HepG2 (cell line): ENCODE results near the gene ESPNL. TPM values are rescaled to one million over a fixed set of nuclear protein-coding genes. Genes with fewer than 3 reads are reported as not detected.

ENCODE experiments used
- ATAC-seq: fragments of 200-7000 bp; cut with Tn5 transposase; 3 replicates; pipeline ENCODE4 v1.9.1; 2020; ENCODE audit warnings: mild to moderate bottlenecking, moderate library complexity
- BruUV-seq: library from RNA; stranded (reverse); fragments of 400-500 nt; replicated peaks from 2 replicates; lab custom pipeline; 2021; lab: Mats Ljungman, UMichigan
- CTCF ChIA-PET: fragments of 300-600 bp; formaldehyde crosslinking; extraction: SDS; loops from one replicate; lab custom pipeline; 2021; ENCODE audit warnings: low total read pairs, inconsistent platforms, low intra/inter-chr PET ratio; lab: Yijun Ruan, JAX
- POLR2A ChIA-PET: fragments of 350-600 bp; sonication (Branson Sonifier 250); formaldehyde crosslinking; loops from one replicate; lab custom pipeline; 2020; ENCODE audit warnings: antibody characterized with exemption, inconsistent platforms; lab: Yijun Ruan, JAX
- DNase-seq: peaks from one replicate; pipeline ENCODE4 v3.0.0-alpha.2; 2015; ENCODE audit warnings: low spot score
- FAIRE-seq: peaks from 3 replicates; lab custom pipeline; 2011; peaks lifted over from hg19 to GRCh38; lab: Jason Lieb, UNC
- H2AFZ ChIP-seq: one replicate; pipeline ENCODE4 v1.6.1; 2011; ENCODE audit warnings: low read length, inconsistent platforms
- H3K27ac ChIP-seq: fragments of 300-600 bp; 3 replicates; pipeline ENCODE4 v1.8.0; 2011; ENCODE audit warnings: mixed run types, mild to moderate bottlenecking, mixed read lengths, low read length, inconsistent platforms; ENCODE audit not compliant: insufficient read depth; ENCODE audit errors: extremely low read length
- H3K27me3 ChIP-seq, 2 experiments: fragments of 200-600 bp in 1 of 2; 2 replicates in 1 of 2; 3 replicates in 1 of 2; pipeline versions ENCODE4 v1.6.0 to v1.8.0; 2011; ENCODE audit warnings: low read length in 2 of 2, mild to moderate bottlenecking in 2 of 2, moderate library complexity in 2 of 2, inconsistent platforms in 1 of 2; ENCODE audit not compliant: insufficient read depth in 2 of 2, control insufficient read depth in 1 of 2
- H3K36me3 ChIP-seq, 2 experiments: fragments of 200-600 bp in 1 of 2; replicated peaks in 1 of 2; 2 replicates in 1 of 2; 3 replicates in 1 of 2; pipeline versions ENCODE4 v1.5.1 to v1.8.0; 2011; ENCODE audit warnings: low read length in 2 of 2, inconsistent platforms in 1 of 2; ENCODE audit not compliant: insufficient read depth in 2 of 2, control insufficient read depth in 1 of 2
- H3K4me1 ChIP-seq: 2 replicates; pipeline ENCODE4 v1.5.1; 2012; ENCODE audit warnings: low read length, inconsistent platforms; ENCODE audit not compliant: insufficient read depth
- H3K4me2 ChIP-seq: 2 replicates; pipeline ENCODE4 v1.6.0; 2011; ENCODE audit warnings: low read depth, low read length, inconsistent platforms
- H3K4me3 ChIP-seq, 3 experiments: fragments of 200-600 bp in 1 of 3; sonication (generic), shearing (Covaris generic) in 1 of 3; replicated peaks in 1 of 3; 2 replicates each; pipeline ENCODE4 v1.5.1; 2011 to 2016; ENCODE audit warnings: low read length in 3 of 3, inconsistent platforms in 2 of 3, low read depth in 2 of 3, mild to moderate bottlenecking in 2 of 3, control low read depth in 1 of 3, mixed read lengths in 1 of 3; ENCODE audit not compliant: insufficient read depth in 1 of 3
- H3K79me2 ChIP-seq: one replicate; pipeline ENCODE4 v1.6.1; 2011; ENCODE audit warnings: low read length, inconsistent platforms; ENCODE audit not compliant: insufficient read depth
- H3K9ac ChIP-seq: 2 replicates; pipeline ENCODE4 v1.6.0; 2011; ENCODE audit warnings: mild to moderate bottlenecking, low read depth, low read length, inconsistent platforms; ENCODE audit not compliant: insufficient read depth
- H3K9me3 ChIP-seq: 2 replicates; pipeline ENCODE4 v1.5.1; 2012; ENCODE audit warnings: mild to moderate bottlenecking, low read length
- H4K20me1 ChIP-seq: 2 replicates; pipeline ENCODE4 v1.6.0; 2011; ENCODE audit warnings: inconsistent platforms, mild to moderate bottlenecking, low read length, moderate library complexity; ENCODE audit not compliant: insufficient read depth
- EED ChIP-seq: sonication (generic); formaldehyde crosslinking; IDR thresholded peaks from 2 replicates; pipeline ENCODE4 v1.5.0; 2020; ENCODE audit warnings: mild to moderate bottlenecking, missing genetic modification reagents
- HNRNPL ChIP-seq: fragments of 200-400 bp; formaldehyde crosslinking; IDR thresholded peaks from 2 replicates; pipeline ENCODE4 v1.6.1; 2017; ENCODE audit warnings: mild to moderate bottlenecking, low read depth, low read length
- IKZF4 ChIP-seq: sonication (generic); formaldehyde crosslinking; IDR thresholded peaks from 2 replicates; pipeline ENCODE4 v1.5.1; 2020; ENCODE audit warnings: borderline replicate concordance, mild to moderate bottlenecking, low read depth, missing genetic modification reagents; ENCODE audit errors: not compliant biosample characterization
- JDP2 ChIP-seq: sonication (generic); formaldehyde crosslinking; IDR thresholded peaks from 2 replicates; pipeline ENCODE4 v1.8.1; 2022; ENCODE audit warnings: missing genetic modification reagents, borderline replicate concordance
- KDM5B ChIP-seq: sonication (generic); formaldehyde crosslinking; IDR thresholded peaks from 2 replicates; pipeline ENCODE4 v1.4.0; 2020; ENCODE audit warnings: missing genetic modification reagents, mild to moderate bottlenecking, borderline replicate concordance
- MNT ChIP-seq: fragments of 450-650 bp; IDR thresholded peaks from 2 replicates; pipeline ENCODE4 v1.6.1; 2016
- MTA3 ChIP-seq: sonication (generic); formaldehyde crosslinking; IDR thresholded peaks from 2 replicates; pipeline ENCODE4 v1.4.0; 2020; ENCODE audit warnings: missing genetic modification reagents
- SNAPC2 ChIP-seq: sonication (generic); formaldehyde crosslinking; IDR thresholded peaks from 2 replicates; pipeline ENCODE4 v1.8.1; 2022; ENCODE audit warnings: mild to moderate bottlenecking, missing genetic modification reagents
- ZNF569 ChIP-seq: sonication (generic); formaldehyde crosslinking; IDR thresholded peaks from 2 replicates; pipeline ENCODE4 v1.5.0; 2020; ENCODE audit warnings: mild to moderate bottlenecking, missing genetic modification reagents, moderate library complexity, borderline replicate concordance
- ZZZ3 ChIP-seq: sonication (generic); formaldehyde crosslinking; IDR thresholded peaks from 2 replicates; pipeline ENCODE4 v1.4.0; 2020; ENCODE audit warnings: missing genetic modification reagents, mild to moderate bottlenecking, borderline replicate concordance
- WGBS: methylation state at CpG from one replicate; pipeline ENCODE4 v1.1.6; 2017; ENCODE audit warnings: low lambda C conversion rate; 5-methylcytosine and 5-hydroxymethylcytosine counted together
- in situ Hi-C: cut with HindIII; loops from 2 replicates; pipeline ENCODE4 v1.10.0; 2017; ENCODE audit warnings: low pct_unique_long_range_greater_than_20kb; ENCODE audit not compliant: extremely low pct_ligation_motif_present
- intact Hi-C: fragments of 100-400 bp; cut with micrococcal nuclease; formaldehyde crosslinking; loops from one replicate; pipeline ENCODE4 v1.10.0; 2022; ENCODE audit not compliant: unreplicated experiment
- polyA plus RNA-seq, 8 experiments: library from polyadenylated mRNA; depleted of rRNA in 3 of 8; stranded (reverse) in 7 of 8; unstranded in 1 of 8; fragments of >200 nt; fragmentation: Illumina TruSeq in 4 of 8; extraction: Trizol in 4 of 8; gene quantifications; 2 replicates each; pipeline versions ENCODE4 v1.2.1 to v1.2.3, GENCODE V29; 2011 to 2016; ENCODE audit warnings: low read depth in 4 of 8, missing spikeins in 1 of 8, mixed read lengths in 1 of 8; ENCODE audit not compliant: insufficient read depth in 1 of 8
- total RNA-seq, 5 experiments: library from RNA; depleted of rRNA; stranded (reverse); fragments of >200 nt; fragmentation: Illumina TruSeq; extraction: Trizol; gene quantifications; 2 replicates each; pipeline ENCODE4 v1.2.3, GENCODE V29; 2016; ENCODE audit warnings: low read depth in 1 of 5

Gene ESPNL
- total and polyA plus RNA-seq, 2 of the 13 experiments (the other 11 are each of a cell fraction or from before 2014, with no cell fraction given), result 0.45 to 0.80 TPM

GRCh38 chr2:238123991-238124470, 23.9 kb downstream of the ESPNL start:
- 21% methylated on average over 5 of the region's 14 CpGs for WGBS
- FAIRE-seq (no peak), ATAC-seq (no peak), DNase-seq (no peak)
- POLR2A ChIA-PET, result interaction anchor here (0.6 kb wide), 1 partner anchor 161 kb away, joined by 3 read pairs; no protein-coding TSS in a partner anchor
- no peak overlapping the region for H3K4me2 ChIP-seq
- no peak overlapping the region for H2AFZ ChIP-seq
- TF ChIP-seq HNRNPL (0 out of 2 replicates have a peak, but pooled peaks have one; percentile 58), MTA3 (CRISPR knock-in tag) (no peak)
- BruUV-seq, result no TSS peak
- H3K9me3 ChIP-seq, result no peaks in the 10 kb centered on the region
- H3K4me3 ChIP-seq, result no peak overlapping the region
- in situ Hi-C loops (no loop called here), intact Hi-C loops (no loop called here)
- no peaks in the 10 kb centered on the region for H3K36me3 ChIP-seq
- no peak overlapping the region for H3K9ac ChIP-seq
- H3K79me2 ChIP-seq, result no peaks in the 10 kb centered on the region
- CTCF ChIA-PET, result no interaction called here
- H3K4me1 ChIP-seq, result peaks cover 20% of the 10 kb centered on the region
- H3K27ac ChIP-seq, result no peak overlapping the region
- peaks cover 3 to 51% of the 10 kb centered on the region in 2 experiments for H3K27me3 ChIP-seq
- H4K20me1 ChIP-seq, result no peaks in the 10 kb centered on the region

DNA sequence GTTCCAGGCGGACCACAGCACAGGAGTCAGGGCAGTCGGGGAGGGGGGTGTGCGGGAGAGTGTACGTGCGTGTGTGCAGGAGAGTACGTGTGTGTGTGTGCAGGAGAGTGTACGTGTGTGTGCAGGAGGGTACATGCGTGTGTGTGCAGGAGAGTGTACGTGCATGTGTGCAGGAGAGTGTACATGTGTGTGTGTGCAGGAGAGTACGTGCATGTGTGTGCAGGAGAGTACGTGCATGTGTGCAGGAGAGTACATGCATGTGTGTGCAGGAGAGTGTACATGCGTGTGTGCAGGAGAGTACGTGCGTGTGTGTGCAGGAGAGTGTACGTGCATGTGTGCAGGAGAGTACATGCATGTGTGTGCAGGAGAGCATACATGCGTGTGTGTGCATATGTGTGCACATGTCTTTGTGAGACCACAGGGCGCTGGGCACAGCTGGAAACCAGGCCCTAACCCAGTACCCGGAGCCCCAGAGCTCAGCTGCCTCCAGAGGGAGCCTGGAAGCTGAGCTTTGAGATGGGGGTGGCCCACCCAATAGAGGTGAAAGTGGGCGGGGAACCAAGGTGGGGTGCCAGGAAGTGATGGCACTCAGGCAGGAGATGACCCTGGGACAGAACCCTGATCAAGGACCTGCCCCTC, 24.5 kb downstream of the ESPNL start:
- no peaks in the 10 kb centered on the region for H3K36me3 ChIP-seq
- ChIA-PET CTCF (no interaction called here), POLR2A (no interaction called here)
- FAIRE-seq (no peak), DNase-seq (no peak), ATAC-seq (no peak)
- no peak overlapping the region for H3K4me3 ChIP-seq
- no peaks in the 10 kb centered on the region for H3K79me2 ChIP-seq
- H3K9ac ChIP-seq, result no peak overlapping the region
- H3K27ac ChIP-seq, result no peak overlapping the region
- intact Hi-C loops, result no loop called here
- peaks cover 20% of the 10 kb centered on the region for H3K4me1 ChIP-seq
- no peaks in the 10 kb centered on the region for H4K20me1 ChIP-seq
- H2AFZ ChIP-seq, result no peak overlapping the region
- H3K4me2 ChIP-seq, result no peak overlapping the region
- 65% methylated on average over 19 of the region's 19 CpGs for WGBS
- TF ChIP-seq ZZZ3 (CRISPR knock-in tag), result no peak
- TF ChIP-seq JDP2 (CRISPR knock-in tag), result no peak
- no peak for TF ChIP-seq IKZF4 (CRISPR knock-in tag)
- TF ChIP-seq MNT, result peak; percentile 48; the same call in 1 of the 2 replicates
- no peak for TF ChIP-seq KDM5B (CRISPR knock-in tag)
- no peak for TF ChIP-seq ZNF569 (CRISPR knock-in tag)
- no peak for TF ChIP-seq SNAPC2 (CRISPR knock-in tag)
- TF ChIP-seq EED (CRISPR knock-in tag), result no peak
- H3K27me3 ChIP-seq, result peaks cover 3 to 49% of the 10 kb centered on the region in 2 experiments
- no TSS peak for BruUV-seq
- no peaks in the 10 kb centered on the region for H3K9me3 ChIP-seq
- in situ Hi-C loops, result no loop called here
